NK-92 (cell line): ENCODE measurements around the gene TM9SF3.

ENCODE experiments used
- DNase-seq: peaks from one replicate; lab custom pipeline; 2025; ENCODE audit not compliant: unreplicated experiment; lab: John Stamatoyannopoulos, UW

Gene TM9SF3

DNA sequence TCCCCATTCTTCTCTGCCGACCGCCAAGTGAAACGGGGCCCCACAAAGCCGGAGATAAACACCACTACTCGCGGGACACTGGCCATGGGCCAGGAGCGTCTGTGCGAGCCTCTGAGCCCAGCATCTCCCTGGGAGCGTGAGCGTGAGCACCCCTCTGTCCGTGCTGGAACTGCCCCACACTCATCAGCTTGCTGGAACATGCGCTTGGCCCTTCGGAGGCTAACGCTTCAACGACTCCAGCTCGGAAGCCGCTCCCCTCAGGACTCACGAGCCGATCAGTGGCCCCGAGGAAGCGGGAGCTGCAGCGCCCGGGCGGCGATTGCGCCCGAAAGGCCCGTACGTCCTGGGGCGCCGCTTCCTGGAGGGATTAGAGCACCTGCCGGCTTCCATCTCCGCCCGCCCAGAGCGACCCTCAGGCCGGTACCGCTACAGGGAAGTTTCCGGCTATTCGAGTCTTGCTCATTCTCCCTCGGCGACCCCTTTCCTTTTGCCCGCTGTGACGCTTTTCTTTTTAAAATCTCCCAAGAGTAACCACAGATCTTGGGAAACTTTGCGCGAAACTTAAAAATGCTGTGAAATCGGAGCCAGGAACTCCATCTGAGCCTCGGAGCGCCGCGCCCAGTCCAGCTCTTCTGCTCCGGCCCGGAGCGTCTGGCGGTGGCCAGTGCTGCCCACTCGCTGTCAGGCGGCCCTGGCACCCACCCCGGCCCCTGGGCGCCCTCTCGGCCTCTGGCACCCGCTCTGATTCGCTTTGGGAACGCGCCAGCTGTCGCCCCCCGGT is 74.1 kb downstream of the TM9SF3 start:
- no peak for DNase-seq

GRCh38 chr10:96511044-96511945 is 75.5 kb downstream of the TM9SF3 start:
- no peak for DNase-seq

DNA sequence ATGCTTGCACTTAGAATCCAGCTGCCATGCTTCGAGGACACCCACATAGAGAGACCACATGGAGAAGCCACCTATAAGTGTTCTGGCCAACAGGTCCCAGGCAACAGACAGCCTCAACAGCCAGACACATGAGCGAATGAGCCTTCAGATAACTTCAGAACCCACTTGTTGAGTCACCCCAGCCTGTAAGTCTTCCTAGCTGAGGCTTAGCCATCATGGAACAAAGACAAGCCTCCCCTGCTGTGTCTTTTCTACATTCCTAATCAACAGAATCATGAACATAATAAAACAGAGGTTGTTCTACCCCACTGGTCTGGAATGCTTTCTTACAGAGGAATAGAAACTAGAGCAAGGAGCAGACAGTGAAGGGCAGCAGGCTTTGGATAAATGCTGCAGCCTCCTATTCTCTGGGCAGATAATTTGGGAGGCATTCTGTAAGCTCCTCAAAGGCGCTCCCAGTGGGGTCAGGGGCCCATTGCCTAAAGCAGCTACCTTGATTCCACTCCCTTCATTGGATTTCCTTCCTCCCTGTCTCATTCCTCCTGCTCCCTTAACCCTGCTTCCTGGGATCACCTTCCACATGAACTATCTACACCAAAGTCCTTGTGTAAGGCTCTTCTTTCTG is 77.7 kb downstream of the TM9SF3 start:
- no peak for DNase-seq

- no peak for DNase-seq
Observed at GRCh38 chr10:96507044-96507443, 79.8 kb downstream of the TM9SF3 start.

GRCh38 chr10:96505150-96506136 is 81.4 kb downstream of the TM9SF3 start:
- no peak for DNase-seq

DNA sequence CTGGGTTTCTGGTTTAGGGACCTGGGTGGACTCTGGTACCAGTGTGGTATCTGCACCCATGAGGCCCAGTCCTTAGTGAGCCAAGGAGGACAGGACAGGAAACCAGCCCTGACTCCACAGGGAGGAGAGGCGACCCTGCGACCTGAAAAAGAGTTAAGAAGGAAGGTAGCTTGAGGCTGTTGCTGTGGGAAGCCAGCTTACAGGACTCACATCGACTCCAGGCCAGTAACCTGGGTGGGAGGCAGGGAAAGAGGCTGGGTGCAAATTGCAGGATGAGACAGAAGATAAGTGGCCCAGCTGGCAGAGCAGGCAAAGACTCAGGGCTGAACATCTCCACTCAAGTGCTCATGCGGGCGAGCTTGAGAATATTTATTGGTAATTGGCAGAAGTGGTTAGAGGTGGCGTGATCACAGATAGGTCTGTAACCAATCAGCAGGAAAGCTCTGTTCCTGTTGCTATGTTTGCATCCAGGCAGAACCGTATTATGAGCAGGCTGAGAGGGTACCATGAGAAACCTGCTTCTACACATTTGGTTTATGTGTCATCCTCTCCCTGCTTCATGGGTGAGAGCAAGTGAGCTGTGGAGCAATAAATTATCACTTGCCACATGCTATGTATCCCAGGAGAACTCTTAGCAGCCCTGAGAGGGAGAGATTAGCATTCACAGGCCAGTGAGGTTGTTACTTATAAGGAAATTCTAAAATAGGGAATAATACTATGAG is 84.1 kb downstream of the TM9SF3 start:
- DNase-seq, result no peak

- no peak for DNase-seq
Observed at GRCh38 chr10:96501985-96502384, 84.8 kb downstream of the TM9SF3 start.

GRCh38 chr10:96500519-96500918 is 86.3 kb downstream of the TM9SF3 start:
- DNase-seq, result no peak

- DNase-seq, result no peak
Observed at GRCh38 chr10:96500050-96500449, 86.8 kb downstream of the TM9SF3 start.

DNA sequence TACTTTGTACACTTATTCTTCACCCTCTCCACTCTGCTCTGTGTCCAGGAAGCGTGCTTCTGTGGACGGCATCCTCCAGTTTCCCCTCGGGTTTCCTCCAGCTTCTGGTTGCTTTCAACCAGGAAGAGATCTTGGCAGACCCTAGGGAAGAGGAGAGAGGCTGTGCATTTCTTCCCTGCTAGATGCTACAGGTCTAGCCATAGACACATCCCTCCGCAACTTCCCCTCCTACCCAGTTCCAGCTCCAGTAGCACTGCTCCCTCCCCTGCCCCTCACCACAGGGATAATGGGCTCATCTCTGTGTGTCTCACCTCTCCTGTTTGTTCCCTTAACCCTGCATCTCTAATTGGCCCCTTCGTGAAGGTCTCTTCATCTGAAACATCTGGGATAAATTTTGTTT is 89.4 kb downstream of the TM9SF3 start:
- no peak for DNase-seq

DNA sequence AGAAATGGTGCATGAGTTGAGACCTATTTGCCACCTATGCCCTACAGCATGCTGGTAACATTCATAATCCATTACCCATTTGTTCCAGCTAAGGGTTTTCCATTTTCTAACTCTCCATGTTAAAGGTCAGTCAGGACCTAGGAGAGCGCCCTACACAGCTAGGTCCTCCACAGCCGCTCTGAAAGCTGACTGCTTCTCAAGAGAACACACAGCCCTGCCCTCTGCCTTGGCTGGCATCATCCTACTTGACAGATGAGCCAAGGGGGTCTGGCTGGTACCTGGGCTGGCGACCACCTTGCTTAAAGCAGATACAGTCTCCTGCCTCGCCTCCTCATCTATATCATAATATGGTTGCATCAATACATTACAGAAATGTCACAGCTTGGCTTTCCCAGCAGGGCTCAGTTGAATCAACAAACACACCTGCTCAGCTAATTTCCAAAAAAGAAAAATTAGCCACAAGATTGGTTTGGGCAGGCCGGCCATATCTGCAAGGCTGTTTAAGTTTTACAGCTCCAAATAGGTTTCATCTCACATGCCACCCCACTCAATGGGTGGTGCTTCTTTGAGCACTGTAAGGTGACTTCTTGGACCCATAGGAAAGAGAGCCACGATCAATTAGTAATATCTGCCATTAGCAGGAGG is 90.4 kb downstream of the TM9SF3 start:
- DNase-seq, result no peak

GRCh38 chr10:96495544-96495943 is 91.3 kb downstream of the TM9SF3 start:
- no peak for DNase-seq

- no peak for DNase-seq
Observed at GRCh38 chr10:96494694-96495093, 92.1 kb downstream of the TM9SF3 start.

GRCh38 chr10:96493871-96494525 is 92.8 kb downstream of the TM9SF3 start:
- no peak for DNase-seq

GRCh38 chr10:96493254-96493653 is 93.6 kb downstream of the TM9SF3 start:
- DNase-seq, result no peak

DNA sequence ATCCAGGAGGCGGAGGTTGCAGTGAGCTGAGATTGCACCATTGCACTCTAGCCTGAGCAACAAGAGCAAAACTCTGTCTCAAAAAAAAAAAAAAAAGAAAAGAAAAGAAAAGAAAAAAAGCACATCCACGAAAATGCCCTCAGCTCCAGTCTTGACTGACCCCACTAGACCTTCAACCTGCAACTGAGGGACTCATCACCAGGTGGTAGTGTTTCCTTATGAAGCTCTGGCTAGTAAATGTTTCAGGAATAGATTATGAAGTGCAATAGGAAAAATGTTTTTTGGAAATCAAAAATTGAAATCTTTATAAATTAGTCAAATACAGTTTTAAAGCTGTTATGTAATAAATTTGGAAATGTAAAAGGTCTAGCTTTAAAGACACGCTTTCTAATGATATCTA is 95.5 kb downstream of the TM9SF3 start:
- DNase-seq, result no peak

GRCh38 chr10:96488161-96488935 is 98.5 kb downstream of the TM9SF3 start:
- no peak for DNase-seq
